GM12878 (cell line): ENCODE measurements around the gene ANP32A.

Source experiments
- BHLHE40 ChIP-seq, 2 experiments: fragments of 450-650 bp in 1 of 2; IDR thresholded peaks; 2 replicates each; pipeline ENCODE4 v1.6.1; 2011 to 2017; ENCODE audit warnings: low read depth in 2 of 2, borderline replicate concordance in 1 of 2, improper control_type of control experiment in 1 of 2, low read length in 1 of 2, mild to moderate bottlenecking in 1 of 2
- CTCF ChIP-seq, 3 experiments: IDR thresholded peaks in 2 of 3; conservative IDR thresholded peaks in 1 of 3; 2 replicates each; pipeline ENCODE4 v1.5.1; 2011; ENCODE audit warnings: low read depth in 3 of 3, low read length in 3 of 3, mild to moderate bottlenecking in 3 of 3, control low read depth in 2 of 3, moderate library complexity in 2 of 3, inconsistent platforms in 1 of 3, mixed read lengths in 1 of 3; ENCODE audit not compliant: control insufficient read depth in 2 of 3, insufficient read depth in 1 of 3; ENCODE audit errors: extremely low read depth in 1 of 3
- EP300 ChIP-seq, 2 experiments: fragments of 150-350 bp in 1 of 2; IDR thresholded peaks; 2 replicates each; pipeline ENCODE4 v1.6.1; 2011 to 2012; ENCODE audit warnings: low read depth in 2 of 2, low read length in 2 of 2, borderline replicate concordance in 1 of 2, improper control_type of control experiment in 1 of 2, inconsistent platforms in 1 of 2; ENCODE audit not compliant: control insufficient read depth in 1 of 2
- IKZF1 ChIP-seq: fragments of 450-650 bp; conservative IDR thresholded peaks from 2 replicates; pipeline ENCODE4 v1.6.1; 2017; ENCODE audit warnings: antibody characterized with exemption, mild to moderate bottlenecking
- KDM1A ChIP-seq: fragments of 200-600 bp; sonication (generic); IDR thresholded peaks from 2 replicates; pipeline ENCODE4 v1.6.1; 2016; ENCODE audit warnings: borderline replicate concordance
- MTA2 ChIP-seq: fragments of 450-650 bp; IDR thresholded peaks from 2 replicates; pipeline ENCODE4 v1.6.1; 2016; ENCODE audit warnings: low read depth, mild to moderate bottlenecking, moderate library complexity
- NBN ChIP-seq: fragments of 450-650 bp; IDR thresholded peaks from 2 replicates; pipeline ENCODE4 v1.6.1; 2016
- NFIC ChIP-seq: IDR thresholded peaks from 2 replicates; pipeline ENCODE4 v1.6.1; 2012; ENCODE audit warnings: low read depth, mild to moderate bottlenecking, inconsistent platforms, low read length, moderate library complexity
- POLR2A ChIP-seq: IDR thresholded peaks from 2 replicates; pipeline ENCODE4 v1.6.1; 2011; ENCODE audit warnings: low read depth, mild to moderate bottlenecking, low read length
- POLR2AphosphoS5 ChIP-seq: IDR thresholded peaks from 2 replicates; pipeline ENCODE4 v1.6.1; 2011; ENCODE audit warnings: mild to moderate bottlenecking, low read length, inconsistent platforms
- RFX5 ChIP-seq: IDR thresholded peaks from 2 replicates; pipeline ENCODE4 v1.6.1; 2011; ENCODE audit warnings: low read depth, low read length, improper control_type of control experiment
- TAF1 ChIP-seq: IDR thresholded peaks from 2 replicates; pipeline ENCODE4 v1.6.1; 2011; ENCODE audit warnings: mild to moderate bottlenecking, low read depth, low read length, borderline replicate concordance
- TF ChIP-seq, protein P1 (sequence below): IDR thresholded peaks from 2 replicates; pipeline ENCODE4 v1.6.1; 2012; ENCODE audit warnings: mild to moderate bottlenecking, low read depth, low read length

DNA sequence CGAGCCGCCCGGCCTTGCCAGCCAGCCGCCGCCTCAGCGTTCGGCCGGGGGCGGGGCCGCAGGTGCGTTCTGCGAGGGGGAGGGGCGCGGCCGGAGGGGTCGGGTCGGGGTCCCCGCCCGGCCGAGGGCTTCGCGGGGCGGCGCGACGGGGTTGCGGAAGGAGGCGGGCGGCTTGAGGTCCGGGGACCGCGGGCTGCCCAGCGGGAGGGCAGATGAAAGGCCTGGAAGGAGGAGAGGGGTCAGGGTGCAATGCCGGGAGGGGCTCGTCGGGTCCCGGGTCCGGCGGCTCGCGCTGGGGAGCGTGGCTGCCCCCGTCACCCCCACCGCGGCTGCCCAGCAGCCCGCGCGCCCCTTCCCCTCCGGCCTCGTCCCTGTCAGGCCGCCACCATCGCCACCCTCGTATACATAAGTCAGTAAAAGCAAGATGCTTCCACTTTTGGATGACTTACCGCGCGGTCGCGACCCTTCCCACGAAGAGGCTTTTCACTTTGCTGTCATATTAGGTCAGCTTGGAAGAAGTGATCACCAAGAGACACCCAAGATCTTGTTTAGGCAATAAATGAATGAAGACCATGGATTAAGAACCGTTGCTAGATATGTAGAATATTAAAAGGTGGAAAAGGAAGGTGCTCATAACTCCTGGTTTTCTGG, 620 bp upstream of the ANP32A start:
- no peak for TF ChIP-seq NFIC
- TF ChIP-seq POLR2AphosphoS5 = no peak
- no peak for TF ChIP-seq TAF1
- TF ChIP-seq POLR2A = no peak
- TF ChIP-seq KDM1A = no peak
- no peak for TF ChIP-seq NBN
- no peak for TF ChIP-seq IKZF1
- no peak for TF ChIP-seq MTA2
- TF ChIP-seq CTCF (IDR thresholded peaks at IDR 0.05 in 2 of 3, conservative IDR thresholded peaks at IDR 0.05 in 1 of 3; ENCODE audit: control insufficient read depth in 2 of 3, extremely low read depth in 1 of 3, insufficient read depth in 1 of 3, low read depth in 3 of 3, low read length in 3 of 3) = no peak
- TF ChIP-seq, protein P1, sequence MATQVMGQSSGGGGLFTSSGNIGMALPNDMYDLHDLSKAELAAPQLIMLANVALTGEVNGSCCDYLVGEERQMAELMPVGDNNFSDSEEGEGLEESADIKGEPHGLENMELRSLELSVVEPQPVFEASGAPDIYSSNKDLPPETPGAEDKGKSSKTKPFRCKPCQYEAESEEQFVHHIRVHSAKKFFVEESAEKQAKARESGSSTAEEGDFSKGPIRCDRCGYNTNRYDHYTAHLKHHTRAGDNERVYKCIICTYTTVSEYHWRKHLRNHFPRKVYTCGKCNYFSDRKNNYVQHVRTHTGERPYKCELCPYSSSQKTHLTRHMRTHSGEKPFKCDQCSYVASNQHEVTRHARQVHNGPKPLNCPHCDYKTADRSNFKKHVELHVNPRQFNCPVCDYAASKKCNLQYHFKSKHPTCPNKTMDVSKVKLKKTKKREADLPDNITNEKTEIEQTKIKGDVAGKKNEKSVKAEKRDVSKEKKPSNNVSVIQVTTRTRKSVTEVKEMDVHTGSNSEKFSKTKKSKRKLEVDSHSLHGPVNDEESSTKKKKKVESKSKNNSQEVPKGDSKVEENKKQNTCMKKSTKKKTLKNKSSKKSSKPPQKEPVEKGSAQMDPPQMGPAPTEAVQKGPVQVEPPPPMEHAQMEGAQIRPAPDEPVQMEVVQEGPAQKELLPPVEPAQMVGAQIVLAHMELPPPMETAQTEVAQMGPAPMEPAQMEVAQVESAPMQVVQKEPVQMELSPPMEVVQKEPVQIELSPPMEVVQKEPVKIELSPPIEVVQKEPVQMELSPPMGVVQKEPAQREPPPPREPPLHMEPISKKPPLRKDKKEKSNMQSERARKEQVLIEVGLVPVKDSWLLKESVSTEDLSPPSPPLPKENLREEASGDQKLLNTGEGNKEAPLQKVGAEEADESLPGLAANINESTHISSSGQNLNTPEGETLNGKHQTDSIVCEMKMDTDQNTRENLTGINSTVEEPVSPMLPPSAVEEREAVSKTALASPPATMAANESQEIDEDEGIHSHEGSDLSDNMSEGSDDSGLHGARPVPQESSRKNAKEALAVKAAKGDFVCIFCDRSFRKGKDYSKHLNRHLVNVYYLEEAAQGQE = no peak
- no peak for TF ChIP-seq RFX5
- no peak for TF ChIP-seq BHLHE40 (IDR thresholded peaks at IDR 0.05; ENCODE audit: borderline replicate concordance in 1 of 2, low read depth in 2 of 2, low read length in 1 of 2)
- no peak for TF ChIP-seq EP300 (IDR thresholded peaks at IDR 0.05; ENCODE audit: borderline replicate concordance in 1 of 2, control insufficient read depth in 1 of 2, low read depth in 2 of 2, low read length in 2 of 2)
